Activated CD8-positive, alpha-beta memory T cell treated with anti-CD3 and anti-CD28 coated beads, Interleukin-2, amount 50 U/mL, for 4 hours (primary cell): Measurements from ENCODE around the gene NEK6.
"Not testable (repeated sequence)": the region's sequence is repeated elsewhere in the genome, so short reads cannot be mapped to it uniquely, and the experiment has no call there.

Experiments used
- DNase-seq: peaks from one replicate; pipeline ENCODE4 v3.0.0-alpha.2; 2020

NEK6 gene

DNA sequence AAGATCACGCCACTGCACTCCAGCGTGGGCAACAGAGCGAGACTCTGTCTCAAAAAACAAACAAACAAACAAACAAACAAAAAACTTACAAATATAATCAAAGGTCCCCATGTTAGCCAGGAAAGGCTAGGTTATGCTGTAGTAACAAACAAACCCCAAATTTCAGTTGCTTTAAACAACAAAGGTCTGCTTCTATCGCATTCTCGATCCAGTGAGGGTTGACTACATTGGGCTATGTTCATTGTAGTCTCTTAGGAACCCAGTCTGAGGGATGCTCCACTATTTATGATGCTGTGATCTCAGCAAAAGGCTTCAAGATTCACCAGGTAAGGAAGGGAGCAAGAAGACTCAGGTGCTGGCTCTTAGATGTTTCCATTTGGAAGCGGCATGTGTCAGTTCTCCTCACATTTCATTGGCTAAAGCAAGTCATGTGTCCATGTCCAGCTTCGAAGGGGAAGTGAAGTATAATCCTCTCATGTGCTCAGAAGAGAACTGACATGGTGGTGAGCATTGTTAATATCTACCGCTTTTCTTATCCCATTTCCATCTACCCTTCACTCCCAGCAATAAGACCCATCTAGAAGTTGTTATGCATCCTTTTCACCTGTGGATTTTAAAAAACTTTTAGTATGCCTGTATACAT is 26.5 kb upstream of the NEK6 start:
- no peak for DNase-seq

DNA sequence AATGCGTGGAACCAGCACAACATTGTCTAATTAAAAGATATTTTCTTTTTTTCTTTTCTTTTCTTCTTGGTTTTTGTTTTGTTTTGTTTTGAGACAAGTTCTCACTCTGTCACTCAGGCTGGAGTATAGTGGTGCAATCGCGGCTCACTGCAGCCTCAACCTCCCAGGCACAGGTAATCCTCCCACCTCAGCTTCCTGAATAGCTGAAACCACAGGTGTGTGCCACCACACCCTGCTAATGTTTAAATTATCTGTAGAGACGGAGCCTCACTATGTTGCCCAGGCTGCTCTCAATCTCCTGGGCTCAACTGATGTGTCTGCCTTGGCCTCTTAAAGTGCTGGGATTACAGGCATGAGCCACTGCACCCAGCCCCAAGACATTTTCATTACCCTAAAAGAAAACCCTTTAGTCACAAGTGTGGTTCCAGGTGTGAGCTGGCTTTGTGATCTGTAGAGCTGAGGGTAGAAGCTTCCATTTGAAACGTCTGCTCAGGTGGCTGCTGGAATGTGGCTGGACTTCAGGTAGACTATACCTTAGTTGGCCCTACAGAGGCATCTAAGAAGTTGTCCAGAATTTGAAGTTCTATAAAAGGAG is 19.1 kb upstream of the NEK6 start:
- no peak for DNase-seq

DNA sequence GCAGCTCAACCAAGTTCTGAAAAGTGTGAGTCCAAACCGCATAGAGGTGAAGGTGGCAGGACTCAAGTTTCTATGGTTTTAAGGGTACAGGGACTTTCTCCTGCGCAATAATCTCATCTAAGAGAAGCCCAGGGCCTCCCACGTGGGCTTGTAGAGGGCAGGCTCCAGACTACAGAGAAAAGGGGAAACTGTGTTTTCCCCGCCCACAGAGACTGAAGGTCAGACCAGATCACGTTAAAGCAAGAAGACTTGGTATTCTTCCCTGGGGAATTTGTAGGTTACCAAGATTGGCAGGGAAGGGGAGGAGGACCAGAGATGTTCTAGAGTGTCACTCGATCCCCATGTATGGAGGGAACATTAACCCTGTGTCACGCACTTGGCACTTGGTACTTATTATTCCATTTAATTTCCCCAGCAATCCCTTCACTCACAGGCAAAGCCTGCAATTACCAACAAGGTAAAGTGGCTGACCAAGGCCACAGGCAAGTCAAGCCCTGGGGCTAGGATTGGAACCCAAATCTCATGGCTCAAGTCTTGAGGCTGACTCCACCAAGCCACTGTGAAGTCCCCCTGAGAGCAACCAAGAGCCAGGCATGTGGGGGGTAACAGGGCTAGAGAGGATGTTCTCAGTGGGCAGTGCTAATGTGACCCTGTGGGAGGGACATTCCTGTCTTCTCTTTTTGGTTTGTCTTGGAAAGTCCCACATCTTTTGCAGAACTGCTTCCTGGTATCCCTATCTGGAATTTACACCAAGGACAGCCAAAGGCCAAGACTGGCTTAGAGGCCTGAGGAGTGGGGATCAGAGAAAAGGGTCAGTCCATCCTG is 18.3 kb upstream of the NEK6 start:
- no peak for DNase-seq

DNA sequence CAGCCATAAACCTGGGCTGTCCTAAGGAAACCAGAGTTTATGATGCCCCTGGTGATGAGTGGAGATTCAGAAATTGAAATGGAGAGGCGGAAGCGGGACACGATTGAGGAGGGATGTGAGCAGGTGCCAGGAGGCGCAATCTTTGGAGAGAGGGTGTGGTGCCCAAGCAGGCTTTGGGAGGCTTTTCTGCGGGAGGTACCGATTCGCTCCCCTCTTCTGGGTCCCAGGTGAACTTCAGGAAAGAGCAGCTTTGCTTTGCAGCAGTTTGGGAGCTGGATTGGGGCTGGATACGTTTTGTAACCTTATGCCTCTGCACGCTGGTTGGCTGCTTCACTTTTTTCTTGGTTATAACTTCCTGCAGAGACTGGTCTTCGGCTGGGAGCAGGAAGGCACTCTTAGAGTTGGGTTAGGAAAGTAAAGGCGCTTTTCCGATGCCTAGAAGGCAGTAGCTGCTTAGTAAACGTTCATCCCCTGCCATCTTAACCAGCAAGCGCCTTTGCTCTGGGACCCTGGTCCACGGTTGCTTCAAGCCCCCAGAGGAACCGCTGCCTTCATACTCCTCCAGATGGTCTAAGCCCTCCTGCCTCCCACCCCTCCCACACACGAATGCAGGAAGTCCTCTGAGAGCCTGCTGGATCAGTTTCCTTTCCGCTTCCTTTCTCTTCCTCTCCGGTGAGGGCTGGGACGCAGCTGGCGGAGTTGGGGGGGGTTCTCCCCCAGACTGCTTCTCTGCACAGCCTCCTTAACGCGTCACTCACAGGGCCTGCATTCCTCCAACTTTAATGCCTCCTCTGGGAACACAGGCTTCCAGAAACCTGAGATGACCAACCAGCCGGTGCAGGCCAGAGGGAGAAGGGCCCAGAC is 15.2 kb upstream of the NEK6 start:
- no peak for DNase-seq

DNA sequence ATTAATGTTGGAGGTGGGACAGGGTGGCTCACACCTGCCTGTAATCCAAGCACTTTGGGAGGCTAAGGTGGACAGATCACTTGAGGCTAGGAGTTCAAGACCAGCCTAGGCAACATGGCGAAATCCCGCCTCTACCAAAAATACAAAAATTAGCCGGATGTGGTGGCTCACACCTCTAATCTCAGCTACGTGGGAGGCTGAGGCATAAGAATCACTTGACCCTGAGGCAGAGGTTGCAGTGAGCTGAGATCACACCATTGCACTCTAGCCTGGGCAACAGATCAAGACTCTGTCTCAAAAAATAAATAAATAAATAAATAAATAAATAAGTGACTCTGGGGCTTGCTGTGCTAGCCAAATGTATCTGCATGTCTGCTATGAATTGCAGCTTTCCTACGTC is 10.4 kb upstream of the NEK6 start:
- DNase-seq: not testable (repeated sequence)

DNA sequence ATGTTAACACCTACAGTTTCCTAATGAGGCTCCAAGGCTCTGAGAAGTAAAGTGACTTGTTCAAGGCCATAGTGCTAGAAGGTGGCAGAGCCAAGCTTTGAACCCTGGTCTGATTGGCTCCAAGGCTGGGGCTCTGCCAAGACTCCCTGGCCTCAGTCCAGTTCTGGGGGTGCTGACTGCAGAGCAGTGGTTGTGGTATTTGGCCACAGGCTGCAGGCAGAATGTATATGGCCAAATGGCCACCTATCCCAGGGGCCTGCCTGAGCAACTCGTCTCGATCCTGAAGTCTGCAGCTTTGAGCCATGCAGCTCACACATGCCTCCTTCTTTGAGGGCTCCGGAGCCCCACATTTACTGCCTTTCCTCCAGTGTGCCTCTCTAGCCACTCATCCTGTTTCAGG is 9.7 kb upstream of the NEK6 start:
- DNase-seq: no peak

DNA sequence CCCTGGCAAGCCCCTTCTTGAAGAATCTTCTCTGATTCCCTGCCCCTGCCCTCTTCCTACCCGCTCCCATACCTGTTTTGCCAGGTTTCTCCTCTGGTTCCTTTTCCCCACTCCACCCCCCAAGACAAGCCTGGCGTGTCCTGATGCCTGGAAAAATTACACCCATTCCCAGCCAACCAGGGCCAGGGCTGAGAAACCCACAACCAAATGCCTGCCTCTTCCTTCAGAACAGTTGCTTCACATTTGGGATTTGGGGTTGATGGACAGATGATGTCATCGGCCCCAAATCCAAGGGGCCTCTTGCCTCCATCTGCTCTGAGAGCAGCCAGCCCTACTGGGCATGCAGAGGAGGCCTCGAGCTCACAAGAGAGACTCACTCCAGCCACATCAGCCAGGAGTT is 8.8 kb upstream of the NEK6 start:
- no peak for DNase-seq

DNA sequence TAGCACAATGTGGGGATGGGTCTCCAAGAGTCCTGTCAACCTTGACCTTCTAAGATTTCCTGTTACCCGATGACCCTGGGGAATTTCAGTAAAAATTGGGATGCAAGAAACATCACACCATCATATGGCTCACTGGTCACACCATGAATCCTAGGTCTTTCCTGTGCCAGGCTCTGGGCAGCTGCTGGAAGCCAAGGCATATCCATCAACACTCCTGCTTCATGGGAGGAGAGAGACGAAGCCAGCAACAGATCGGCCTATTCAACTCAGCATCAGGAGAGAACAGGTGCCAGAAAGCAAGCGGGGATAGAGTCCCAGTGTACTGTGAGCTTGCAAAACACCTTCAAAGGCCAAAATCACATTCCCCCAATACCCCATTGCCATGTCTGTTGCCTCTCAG is 6.5 kb upstream of the NEK6 start:
- no peak for DNase-seq

DNA sequence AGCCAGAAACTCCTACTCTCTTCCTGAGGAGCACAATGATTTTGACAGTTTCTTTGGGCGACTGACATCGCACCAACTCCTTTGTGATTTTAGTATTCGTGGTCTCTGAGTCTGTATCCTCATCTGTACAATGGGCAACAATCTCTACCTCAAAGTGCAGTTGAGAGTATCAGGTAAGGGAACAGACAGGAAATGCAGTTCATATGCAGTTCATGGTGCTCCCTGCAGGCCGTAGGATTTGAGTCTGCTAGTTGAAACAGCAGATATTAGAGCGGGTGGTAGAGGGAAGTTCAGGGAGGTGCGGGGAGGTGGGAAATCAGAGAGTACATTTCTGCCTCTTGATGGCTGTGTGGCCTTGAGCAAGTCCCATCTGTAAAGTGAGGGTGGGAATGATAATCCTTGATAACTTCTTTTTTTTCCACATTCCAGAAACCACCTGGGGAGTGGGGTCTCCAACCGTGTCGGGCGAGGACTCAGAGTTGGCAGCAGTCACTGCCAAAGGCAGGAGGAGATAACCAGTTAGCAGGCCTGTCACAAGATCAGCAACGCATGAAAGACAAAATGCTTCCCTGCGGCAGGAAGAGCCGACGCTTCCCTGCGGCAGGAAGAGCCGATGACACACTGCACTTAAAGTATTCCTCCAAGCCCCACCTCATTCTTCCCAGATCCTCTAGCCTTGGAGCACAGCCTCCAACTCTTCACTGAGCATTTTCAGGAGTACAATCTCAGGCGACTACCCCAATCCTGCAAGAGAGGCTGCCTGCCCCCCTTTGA is 6.0 kb upstream of the NEK6 start:
- DNase-seq: no peak

DNA sequence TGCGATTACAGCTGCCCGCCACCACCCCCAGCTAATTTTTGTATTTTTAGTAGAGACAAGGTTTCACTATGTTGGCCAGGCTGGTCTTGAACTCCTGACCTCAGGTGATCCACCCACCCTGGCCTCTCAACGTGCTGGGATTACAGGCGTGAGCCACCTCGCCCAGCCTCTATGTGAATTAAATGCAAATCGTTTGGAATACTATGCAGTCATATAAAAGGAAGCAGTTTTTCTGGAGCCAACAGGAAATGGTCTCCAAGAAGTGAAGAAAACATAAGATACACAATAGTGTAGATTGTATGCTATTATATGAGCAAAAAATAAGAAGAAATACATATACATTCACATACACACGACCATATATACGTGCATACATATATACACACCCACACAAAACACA is 4.9 kb upstream of the NEK6 start:
- not testable (repeated sequence) for DNase-seq

DNA sequence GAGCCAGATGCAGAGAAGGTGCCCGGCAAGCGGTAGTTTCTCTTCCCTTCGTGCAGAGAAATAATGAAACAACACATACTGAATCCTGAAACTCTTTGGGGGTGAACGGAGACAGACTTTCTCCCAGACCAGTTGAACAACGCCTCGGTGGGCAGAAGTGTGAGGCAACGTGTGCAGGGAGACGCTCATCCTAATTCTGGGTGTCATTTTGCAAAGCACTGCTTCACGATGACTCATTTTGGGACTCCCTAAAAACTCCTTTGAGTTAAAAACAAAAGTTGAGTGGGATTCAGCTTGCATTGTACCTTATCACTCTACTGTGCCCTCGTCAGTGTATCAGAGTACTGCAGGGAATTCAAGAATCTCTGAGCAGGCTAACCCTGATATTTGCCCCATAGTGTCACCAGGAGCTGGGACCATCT is 3.5 kb upstream of the NEK6 start:
- DNase-seq: no peak

DNA sequence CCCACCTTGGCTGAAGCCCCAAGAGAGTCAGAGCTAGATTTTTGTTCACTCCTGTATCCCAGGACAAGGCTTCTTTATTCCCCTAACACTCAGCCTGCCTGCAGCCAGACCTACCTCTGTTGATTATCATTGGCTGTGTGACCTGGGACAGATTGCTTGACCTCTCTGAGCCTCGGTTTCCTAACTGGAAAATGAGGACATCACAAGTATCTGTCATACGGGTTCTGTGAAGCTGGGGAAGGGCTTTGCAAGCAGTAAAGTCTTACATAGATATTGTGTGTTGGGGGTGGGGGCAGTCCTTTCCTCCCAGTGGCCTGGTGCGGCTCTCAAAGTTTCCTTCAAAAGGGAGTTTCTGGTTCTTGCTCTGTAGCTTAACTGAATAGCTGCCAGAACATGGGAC is 2.5 kb upstream of the NEK6 start:
- no peak for DNase-seq

DNA sequence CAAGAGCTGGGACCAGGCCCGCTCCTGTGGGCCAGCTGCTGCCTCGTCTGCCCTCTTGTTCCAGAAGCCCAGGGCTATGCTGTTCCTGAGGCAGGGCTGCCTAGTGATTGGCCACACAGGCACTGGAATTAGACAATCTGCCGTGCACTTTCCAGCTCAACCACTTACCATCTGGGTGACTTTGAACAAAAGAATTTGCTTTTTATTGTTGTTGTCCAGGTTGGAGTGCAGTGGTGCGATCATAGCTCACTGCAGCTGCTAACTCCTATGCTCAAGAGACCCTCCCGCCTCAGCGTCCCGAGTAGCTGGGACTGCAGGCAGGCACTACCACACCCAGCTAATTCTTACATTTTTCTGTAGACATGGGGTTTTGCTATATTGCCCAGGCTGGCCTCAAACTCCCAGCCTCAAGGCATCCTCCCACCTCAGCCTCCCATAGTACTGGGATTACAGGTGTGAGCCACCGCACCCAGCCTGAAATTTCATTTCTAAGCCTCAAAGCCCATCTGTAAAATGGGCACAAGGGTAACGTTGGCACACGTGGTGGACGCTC is 1.2 kb upstream of the NEK6 start:
- no peak for DNase-seq

DNA sequence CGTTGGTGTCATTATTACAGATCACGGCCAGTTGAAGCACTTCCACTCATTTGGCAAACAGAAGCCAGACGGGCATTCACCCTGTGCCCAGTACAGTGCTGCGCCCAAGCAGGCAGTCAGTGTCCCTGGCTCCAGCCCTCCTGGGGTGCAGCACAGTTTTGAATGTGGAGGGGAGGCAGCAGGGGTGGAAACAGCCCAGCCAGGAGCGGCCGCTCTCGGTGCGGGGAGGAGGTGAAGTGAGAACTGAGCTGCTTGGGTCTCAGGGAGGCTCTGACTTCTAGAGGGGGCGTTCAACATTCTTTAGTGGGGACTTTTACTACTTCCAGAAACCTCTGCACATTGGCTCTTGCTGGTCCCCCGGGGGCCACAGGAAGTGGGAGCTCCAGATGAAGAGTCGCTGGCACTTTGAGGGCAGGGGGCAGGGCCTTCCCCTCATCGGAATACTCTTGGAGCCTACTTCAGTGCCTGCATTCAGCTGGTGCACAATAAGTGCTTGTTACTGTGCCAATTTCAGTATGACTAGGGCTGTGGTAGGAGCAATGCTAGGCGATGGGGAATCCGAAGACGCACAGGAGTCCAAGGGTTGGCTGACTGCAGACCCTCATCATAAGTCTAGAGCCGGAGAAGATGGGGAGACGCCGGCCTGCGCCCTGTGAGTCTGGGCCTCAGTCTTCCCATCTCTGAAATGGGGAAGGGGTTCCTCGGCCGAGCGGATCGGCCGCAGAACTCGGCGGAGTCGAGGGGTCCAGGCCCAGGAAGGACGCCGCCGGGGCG is 492 bp upstream of the NEK6 start:
- no peak for DNase-seq

DNA sequence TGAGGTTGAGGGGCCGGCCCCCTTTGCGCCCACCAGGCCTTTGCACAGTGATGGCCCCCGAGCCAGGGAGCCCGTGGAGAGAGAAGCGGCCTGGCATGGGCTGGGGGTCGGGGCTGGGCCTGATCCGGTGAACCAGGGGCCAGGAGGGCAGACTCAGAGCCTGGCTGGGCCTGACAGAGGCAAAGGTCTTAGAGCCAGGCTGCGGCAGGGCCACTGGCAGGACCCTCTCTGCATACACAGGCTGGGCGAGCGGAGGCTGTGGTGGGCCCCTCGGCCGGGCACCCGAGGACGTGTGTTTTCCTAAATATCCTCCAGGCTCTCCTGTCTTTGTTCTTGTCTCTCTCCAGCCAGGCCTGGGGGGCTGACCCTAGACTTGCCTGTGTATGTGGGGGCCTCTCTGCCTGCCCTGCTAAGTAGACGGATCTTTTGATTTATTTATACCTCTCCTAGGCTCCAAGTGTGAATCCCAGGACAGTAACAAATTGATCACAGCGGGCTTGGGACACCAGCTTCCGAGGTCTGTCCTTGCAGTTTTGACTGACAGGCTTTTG is 933 bp downstream of the NEK6 start:
- DNase-seq: no peak

DNA sequence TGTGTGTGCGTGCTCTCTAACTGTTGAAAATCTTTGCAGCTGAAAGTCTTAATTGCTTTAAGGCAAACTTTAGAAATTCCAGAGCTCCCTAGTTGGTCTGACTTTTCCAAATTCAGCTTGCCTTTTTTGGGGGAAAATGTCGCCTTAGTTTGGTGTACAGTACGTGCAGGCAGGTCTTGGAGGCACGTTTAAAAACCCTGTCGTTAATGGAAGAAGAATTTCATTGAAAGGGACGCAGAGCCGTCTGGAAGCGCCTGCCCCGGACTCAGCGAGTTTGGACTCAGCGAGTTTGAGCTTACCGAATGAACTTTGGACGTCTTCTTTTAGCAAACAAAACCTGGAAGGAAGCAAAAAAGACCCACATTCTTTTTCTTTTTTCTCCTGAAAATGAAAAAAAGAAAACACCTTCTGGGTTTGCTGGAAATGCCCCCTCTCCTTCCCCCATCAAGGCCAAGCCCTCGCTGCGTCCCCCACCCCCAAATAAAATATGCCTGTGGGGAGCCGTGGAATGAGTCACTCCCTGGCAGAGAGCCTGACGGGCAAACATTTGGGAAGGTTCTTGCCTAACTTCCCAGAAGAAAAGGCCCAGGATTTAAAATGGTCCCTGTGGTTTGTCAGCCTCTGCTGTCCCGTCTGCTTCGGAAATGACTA is 1.5 kb downstream of the NEK6 start:
- no peak for DNase-seq

DNA sequence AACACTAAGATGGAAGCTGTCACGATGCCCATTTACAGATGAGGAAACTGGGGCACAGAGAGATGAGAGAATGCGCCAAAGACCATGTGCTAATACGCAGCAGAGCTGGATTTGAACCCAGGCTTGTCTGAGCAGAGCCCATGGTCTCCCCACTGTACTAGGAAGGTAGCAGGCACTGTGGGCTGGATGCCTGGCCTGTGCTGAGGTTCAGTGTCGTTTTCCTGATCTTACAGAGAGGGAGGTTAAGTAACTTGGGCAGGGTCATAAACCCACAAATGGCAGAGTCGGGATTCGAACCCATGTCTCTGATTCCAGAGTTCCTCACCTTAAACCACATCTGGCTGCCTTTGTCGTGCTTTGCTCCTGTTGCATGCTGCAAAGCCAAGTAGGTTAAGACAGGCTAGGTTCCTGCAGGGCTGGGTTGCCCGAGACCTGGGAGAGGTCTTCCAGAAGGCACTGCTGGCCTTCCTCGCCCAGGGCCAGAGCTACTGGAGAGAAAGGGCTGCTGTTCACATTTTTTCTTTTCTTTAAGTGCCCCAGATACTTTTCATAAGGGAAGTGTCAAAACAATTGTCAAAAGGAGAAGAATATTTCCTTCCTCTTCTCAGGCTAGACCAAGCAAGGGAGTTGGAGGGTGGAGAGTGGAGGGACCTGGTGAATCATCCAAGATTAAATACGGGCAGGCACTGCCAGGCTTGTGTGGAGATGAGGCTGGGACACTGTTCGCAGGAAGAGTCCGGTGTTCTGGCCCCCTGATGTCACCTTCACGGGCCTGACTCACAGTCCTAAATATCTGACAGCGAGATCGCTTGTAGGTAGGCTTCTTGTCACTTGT is 3.2 kb downstream of the NEK6 start:
- no peak for DNase-seq

DNA sequence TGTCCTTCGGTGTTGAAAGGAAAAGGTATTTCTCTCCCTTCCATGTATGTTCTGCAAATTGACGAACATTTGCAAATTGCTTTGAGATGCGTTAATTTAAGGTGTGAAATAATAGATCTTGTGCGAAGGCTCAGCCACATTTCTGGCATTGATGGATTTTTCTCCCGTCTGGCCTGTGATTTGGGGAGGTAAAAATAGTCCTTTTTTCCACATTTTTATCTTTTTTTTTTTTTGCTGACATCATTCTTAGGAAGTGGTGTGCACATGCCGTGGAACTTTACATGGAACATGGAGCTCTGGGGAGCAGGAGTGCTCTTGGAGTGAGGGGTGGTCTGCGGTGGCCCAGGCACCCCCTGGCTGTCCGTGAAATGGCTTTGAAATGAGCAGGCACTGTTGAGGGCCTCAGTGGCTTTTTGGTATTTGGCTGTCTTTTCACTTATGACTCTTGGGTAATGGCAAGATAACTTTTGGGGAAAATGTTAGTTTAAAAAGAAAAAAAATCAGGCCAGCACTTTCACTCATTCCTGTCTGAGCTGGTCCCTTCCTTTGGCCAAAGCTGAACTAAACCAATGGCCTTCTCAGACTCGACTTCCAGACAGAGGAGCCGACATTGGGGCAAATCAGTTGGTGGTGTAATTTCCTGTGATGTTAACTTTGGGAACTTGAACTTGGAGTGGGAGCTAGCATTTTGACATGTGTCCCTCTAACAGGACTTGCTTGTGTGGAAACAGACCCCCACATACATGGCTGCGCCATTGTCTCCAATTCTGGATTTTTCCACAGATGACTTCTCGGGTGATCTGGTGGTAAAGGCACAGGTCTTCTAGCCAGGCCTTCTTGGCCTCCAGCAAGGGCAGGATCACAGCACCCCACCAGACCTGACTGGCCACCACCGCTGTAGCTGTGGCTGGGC is 4.2 kb downstream of the NEK6 start:
- DNase-seq: no peak

DNA sequence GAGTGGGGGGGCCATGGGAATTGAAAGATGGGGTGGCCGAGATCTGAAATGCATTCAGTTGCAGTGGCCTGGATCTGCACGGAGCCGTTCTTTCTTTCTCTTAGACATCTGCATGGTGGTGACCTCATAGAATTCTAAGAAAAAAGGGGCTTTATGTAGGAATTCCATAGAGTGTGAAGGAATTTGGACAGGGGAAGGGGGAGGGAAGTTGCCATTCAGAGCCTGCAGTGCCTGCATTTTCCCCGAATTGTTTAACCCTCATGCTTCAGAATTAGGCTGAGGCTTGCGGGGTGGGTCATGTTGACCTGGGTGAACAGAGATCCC is 4.9 kb downstream of the NEK6 start:
- DNase-seq: no peak
